Body of pancreas (tissue), 4 donors: ENCODE data around the gene ARHGEF33. TPM values are rescaled to one million over a fixed set of nuclear protein-coding genes. Genes with fewer than 3 reads are reported as not detected.
A peak's percentile ranks its signal among the peaks of the same experiment; 100 is the strongest.

ENCODE experiments used
- ATAC-seq: fragments of 150-250 bp; one replicate; pipeline ENCODE4 v1.9.1; 2016
- DNase-seq, 4 donors: peaks; one replicate each; pipeline ENCODE4 v3.0.0-alpha.2; 2019
- H3K27ac ChIP-seq, 4 donors: fragments of 200-600 bp; sonication (generic); 1 replicate in 3 of 4; 2 replicates in 1 of 4; pipeline versions ENCODE4 v1.5.1 to v1.6.1; 2016 to 2019; ENCODE audit warnings: mild to moderate bottlenecking in 1 of 4, mixed read lengths in 1 of 4, moderate library complexity in 1 of 4
- H3K27me3 ChIP-seq, 2 donors: fragments of 200-600 bp; sonication (generic); one replicate each; pipeline ENCODE4 v1.6.0; 2016; ENCODE audit warnings: mild to moderate bottlenecking in 1 of 2
- H3K36me3 ChIP-seq, 2 donors: fragments of 200-600 bp; sonication (generic); replicated peaks in 1 of 2; 2 replicates each; pipeline ENCODE4 v1.5.1; 2016; ENCODE audit warnings: low read depth in 2 of 2; ENCODE audit not compliant: insufficient read depth in 1 of 2
- H3K4me1 ChIP-seq: fragments of 200-600 bp; sonication (generic); one replicate; pipeline ENCODE4 v1.6.0; 2016
- H3K4me3 ChIP-seq, 2 donors: fragments of 200-600 bp; sonication (generic); 1 replicate in 1 of 2; 2 replicates in 1 of 2; pipeline ENCODE4 v1.5.1; 2016 to 2019
- H3K9me3 ChIP-seq, 3 donors: fragments of 200-600 bp; sonication (generic); 1 replicate in 2 of 3; 2 replicates in 1 of 3; pipeline ENCODE4 v1.5.1; 2016
- POLR2A ChIP-seq, 3 donors: fragments of 450-650 bp; IDR thresholded peaks; one replicate each; pipeline ENCODE4 v1.6.1; 2016; ENCODE audit warnings: antibody characterized with exemption in 3 of 3, mild to moderate bottlenecking in 2 of 3
- WGBS, 2 donors: methylation state at CpG; one replicate each; pipeline ENCODE4 v1.1.5; 2017; 5-methylcytosine and 5-hydroxymethylcytosine counted together
- intact Hi-C: fragments of 100-400 bp; cut with DNase I; formaldehyde crosslinking; loops from one replicate; pipeline ENCODE4 v1.15.1; 2023
- total RNA-seq, 2 donors: library from RNA; depleted of rRNA; stranded (reverse); fragments of >200 nt; gene quantifications; one replicate each; pipeline ENCODE4 v1.1.0, GENCODE V29; 2016
- TF ChIP-seq, protein P1 (sequence below), 7 experiments: fragments of 450-650 bp in 4 of 7; fragments of 200-600 bp in 3 of 7; sonication (generic) in 3 of 7; IDR thresholded peaks; one replicate each; pipeline ENCODE4 v1.5.1; 2016 to 2019; ENCODE audit warnings: antibody characterized with exemption in 7 of 7

ARHGEF33 gene
- total RNA-seq, 2 donors from 2014 or later = 0.33 to 1.3 TPM

DNA sequence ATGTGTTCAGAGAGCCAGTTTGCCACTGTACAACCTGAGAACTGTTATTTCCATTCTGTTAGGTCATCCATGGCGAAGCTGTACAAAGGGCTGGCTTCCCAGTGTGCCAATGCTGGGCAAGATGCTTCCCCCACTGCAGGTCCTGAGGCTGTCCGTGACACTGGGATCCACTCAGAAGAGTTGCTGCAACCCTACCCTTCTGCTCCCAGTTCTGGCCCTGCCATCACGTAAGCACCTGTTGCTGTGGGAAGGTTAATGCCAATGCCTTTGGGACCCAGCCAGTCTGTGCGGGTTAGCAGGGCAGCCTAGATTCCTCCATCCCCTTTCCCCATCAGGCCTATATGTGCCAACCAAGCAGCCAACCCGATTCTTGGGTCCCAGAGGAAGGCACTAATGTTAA lies 68.3 kb downstream of the ARHGEF33 start:
- intact Hi-C loops = no loop called here
- H3K27ac ChIP-seq = no peak overlapping the region

DNA sequence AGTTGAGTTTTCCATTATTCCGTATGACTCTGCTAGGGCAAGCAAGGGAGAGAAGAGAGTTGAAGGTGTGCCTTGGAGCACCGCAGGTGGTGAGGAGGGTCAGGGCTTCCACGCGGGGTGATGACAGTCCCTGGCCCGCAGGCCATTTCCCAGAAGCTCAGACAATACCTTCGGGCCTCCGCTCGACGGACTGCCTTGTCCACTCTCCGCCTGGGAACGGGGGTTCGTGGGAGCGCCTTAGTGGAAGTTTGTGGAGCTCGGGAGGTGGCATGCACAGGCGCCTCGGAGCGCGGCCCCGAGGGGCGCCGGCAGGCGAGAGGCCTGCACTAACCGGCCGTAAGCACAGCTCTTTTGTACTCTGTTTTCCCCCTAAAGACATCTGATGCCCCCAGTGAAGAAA lies 69.8 kb downstream of the ARHGEF33 start:
- 76 to 83% methylated on average over 18 to 24 of the region's 24 CpGs for WGBS, 2 donors
- TF ChIP-seq POLR2A (IDR thresholded peaks at IDR 0.05) = no peak
- TF ChIP-seq, protein P1, sequence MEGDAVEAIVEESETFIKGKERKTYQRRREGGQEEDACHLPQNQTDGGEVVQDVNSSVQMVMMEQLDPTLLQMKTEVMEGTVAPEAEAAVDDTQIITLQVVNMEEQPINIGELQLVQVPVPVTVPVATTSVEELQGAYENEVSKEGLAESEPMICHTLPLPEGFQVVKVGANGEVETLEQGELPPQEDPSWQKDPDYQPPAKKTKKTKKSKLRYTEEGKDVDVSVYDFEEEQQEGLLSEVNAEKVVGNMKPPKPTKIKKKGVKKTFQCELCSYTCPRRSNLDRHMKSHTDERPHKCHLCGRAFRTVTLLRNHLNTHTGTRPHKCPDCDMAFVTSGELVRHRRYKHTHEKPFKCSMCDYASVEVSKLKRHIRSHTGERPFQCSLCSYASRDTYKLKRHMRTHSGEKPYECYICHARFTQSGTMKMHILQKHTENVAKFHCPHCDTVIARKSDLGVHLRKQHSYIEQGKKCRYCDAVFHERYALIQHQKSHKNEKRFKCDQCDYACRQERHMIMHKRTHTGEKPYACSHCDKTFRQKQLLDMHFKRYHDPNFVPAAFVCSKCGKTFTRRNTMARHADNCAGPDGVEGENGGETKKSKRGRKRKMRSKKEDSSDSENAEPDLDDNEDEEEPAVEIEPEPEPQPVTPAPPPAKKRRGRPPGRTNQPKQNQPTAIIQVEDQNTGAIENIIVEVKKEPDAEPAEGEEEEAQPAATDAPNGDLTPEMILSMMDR (IDR thresholded peaks at IDR 0.05) = no peak
- no peak for ATAC-seq

More for the DNA sequence above, 68.3 kb downstream of the ARHGEF33 start:
- peaks cover 6% of the 10 kb centered on the region for H3K4me1 ChIP-seq
- H3K36me3 ChIP-seq = no peaks in the 10 kb centered on the region
- no peaks in the 10 kb centered on the region for H3K9me3 ChIP-seq
- ATAC-seq (no peak), DNase-seq (no peak)
- TF ChIP-seq, protein P1 (IDR thresholded peaks at IDR 0.05) = no peak
- TF ChIP-seq POLR2A (IDR thresholded peaks at IDR 0.05) = no peak
- WGBS, 2 donors = 82 to 84% methylated on average over 4 to 5 of the region's 5 CpGs
- no peaks in the 10 kb centered on the region for H3K27me3 ChIP-seq
- no peak overlapping the region for H3K4me3 ChIP-seq

DNA sequence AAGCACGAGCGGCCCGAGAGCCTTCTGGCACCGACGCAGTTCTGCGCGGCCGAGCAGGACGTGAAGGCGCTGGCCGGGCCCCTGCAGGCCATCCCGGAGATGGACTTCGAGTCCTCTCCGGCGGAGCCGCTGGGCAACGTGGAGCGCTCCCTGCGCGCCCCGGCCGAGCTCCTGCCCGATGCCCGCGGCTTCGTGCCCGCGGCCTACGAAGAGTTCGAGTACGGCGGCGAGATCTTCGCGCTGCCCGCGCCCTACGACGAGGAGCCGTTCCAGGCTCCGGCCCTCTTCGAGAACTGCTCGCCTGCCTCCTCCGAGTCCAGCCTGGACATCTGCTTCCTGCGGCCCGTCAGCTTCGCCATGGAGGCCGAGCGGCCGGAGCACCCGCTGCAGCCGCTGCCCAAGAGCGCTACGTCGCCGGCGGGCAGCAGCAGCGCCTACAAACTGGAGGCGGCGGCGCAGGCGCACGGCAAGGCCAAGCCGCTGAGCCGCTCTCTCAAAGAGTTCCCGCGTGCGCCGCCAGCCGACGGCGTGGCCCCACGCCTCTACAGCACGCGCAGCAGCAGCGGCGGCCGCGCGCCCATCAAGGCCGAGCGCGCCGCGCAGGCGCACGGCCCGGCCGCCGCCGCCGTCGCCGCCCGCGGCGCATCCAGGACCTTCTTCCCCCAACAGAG lies 70.4 kb downstream of the ARHGEF33 start:
- 9 to 52% methylated on average over 12 to 95 of the region's 97 CpGs for WGBS, 2 donors
- DNase-seq (peak; percentile 56 to 82 (median 75)), ATAC-seq (peak; percentile 88)
- H3K36me3 ChIP-seq = no peaks in the 10 kb centered on the region
- TF ChIP-seq, protein P1 (IDR thresholded peaks at IDR 0.05) = no peak
- TF ChIP-seq POLR2A (IDR thresholded peaks at IDR 0.05) = no peak
- H3K27me3 ChIP-seq = no peaks in the 10 kb centered on the region
- peaks cover 6% of the 10 kb centered on the region for H3K4me1 ChIP-seq
- H3K4me3 ChIP-seq = peak overlapping the region in 1 of 2 donors; percentile 2
- no peaks in the 10 kb centered on the region for H3K9me3 ChIP-seq
- intact Hi-C loops = no loop called here
- no peak overlapping the region for H3K27ac ChIP-seq

More for the DNA sequence above, 69.8 kb downstream of the ARHGEF33 start:
- Histone ChIP-seq H3K4me1 (peaks cover 6% of the 10 kb centered on the region), H3K27ac (no peak overlapping the region), H3K27me3 (no peaks in the 10 kb centered on the region), H3K4me3 (no peak overlapping the region), H3K9me3 (no peaks in the 10 kb centered on the region), H3K36me3 (no peaks in the 10 kb centered on the region)
- no peak for DNase-seq
- intact Hi-C loops = no loop called here

DNA sequence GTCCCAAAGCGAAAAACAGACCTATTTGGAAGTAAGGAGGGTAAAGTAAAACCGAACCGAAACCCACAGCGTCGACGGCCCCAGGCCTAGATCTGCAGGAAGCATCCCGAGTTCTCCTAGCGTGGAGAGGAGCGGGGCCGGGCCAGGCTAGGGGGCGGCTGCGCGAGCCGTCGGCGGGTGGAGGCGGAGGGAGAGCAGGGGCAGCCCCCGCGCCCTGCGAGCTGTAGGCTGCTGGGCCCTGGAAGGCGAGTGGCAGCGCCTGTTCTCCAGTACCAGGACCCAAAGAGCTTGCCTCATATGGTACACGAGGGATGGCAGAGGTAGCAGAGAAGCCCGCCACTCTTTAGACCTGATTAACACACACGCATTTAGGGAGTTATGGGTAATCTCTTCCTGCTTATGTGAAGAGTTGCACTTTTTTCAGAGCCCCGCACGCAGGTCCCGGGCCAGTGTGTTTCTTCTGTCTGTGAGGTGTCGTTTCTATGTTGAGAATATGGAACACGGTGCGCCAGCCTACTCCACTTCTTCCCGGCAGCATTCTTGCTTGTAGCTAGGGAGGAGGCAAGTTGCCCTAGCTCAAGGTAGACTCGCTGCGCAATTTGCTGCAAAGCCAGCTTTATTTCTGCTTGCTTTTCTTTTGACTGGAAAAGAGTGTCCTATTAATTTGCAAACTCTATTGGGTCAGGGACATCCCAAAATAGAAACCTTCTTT lies 71.1 kb downstream of the ARHGEF33 start:
- WGBS, 2 donors = 59 to 80% methylated on average over 20 to 34 of the region's 34 CpGs
- Histone ChIP-seq H3K4me3 (no peak overlapping the region), H3K9me3 (no peaks in the 10 kb centered on the region), H3K36me3 (no peaks in the 10 kb centered on the region), H3K27ac (no peak overlapping the region), H3K27me3 (no peaks in the 10 kb centered on the region), H3K4me1 (peaks cover 6% of the 10 kb centered on the region)
- TF ChIP-seq, protein P1 (IDR thresholded peaks at IDR 0.05) = no peak
- no peak for TF ChIP-seq POLR2A (IDR thresholded peaks at IDR 0.05)
- peak; percentile 19 for ATAC-seq
- DNase-seq = no peak
- intact Hi-C loops = no loop called here
